HG03457 (cell line): ENCODE data around the gene PSMD12.
"Not testable (repeated sequence)": the region's sequence is repeated elsewhere in the genome, so short reads cannot be mapped to it uniquely, and the experiment has no call there.

Source experiments
- ATAC-seq: cut with Tn5 transposase; IDR thresholded peaks from one replicate; pipeline ENCODE4 v1.9.1; 2021; ENCODE audit warnings: moderate number of reproducible peaks; ENCODE audit not compliant: unreplicated experiment

Gene PSMD12

DNA sequence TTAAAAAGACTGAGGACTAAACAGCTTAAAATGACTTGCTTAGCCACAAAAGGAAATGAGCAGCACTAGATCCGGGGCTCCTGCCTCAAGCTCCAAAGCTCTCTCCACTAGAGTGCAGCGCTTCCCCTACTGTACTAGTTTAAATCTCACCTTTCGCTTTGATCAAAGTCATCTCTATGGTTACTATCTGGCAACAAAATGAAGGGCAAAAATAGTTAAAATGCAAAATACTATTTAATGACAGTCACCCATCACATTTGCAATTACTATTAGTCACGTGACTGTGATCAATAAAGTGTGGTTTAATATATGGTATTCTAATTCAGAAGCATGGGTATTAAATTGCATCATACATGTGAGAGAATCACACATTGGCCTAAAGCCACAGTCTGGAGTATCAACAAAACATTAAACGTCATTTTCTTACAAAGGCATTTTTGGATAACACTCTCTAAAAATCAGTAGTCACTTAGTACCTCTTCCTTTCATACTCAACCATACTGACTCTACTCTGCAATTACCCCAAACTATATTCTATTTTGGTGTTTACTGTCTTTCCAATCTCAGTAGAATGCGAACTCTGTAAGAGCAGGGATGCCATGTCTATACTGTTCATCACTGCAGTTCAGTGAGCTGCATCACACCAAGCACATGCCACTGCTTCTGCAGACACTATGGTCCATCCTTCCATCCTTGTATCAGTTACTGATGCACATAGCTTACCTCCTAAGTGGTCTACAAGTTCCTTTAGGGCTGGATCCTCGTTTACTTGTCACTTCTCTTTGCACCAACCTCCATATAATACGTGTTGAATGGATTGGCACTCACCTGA, 6.2 kb downstream of the PSMD12 start:
- no peak for ATAC-seq

DNA sequence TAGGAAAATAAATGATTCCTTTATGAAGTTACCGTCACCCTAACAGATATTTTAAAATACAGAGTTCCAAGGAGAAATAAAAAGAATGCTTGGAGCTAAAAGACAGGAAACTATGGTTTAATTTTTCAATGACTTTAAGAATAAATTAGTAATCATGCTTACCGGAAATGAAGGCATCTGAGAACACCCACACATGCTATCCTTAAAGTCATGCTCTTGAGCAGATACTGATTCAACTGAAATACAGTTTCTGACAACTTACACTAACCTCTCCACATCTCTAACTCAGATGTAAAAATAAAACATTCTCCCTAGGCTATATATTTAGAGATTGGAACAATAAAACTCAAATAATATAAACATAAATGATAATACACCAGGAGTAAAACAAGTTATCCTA, 7.8 kb downstream of the PSMD12 start:
- no peak for ATAC-seq

DNA sequence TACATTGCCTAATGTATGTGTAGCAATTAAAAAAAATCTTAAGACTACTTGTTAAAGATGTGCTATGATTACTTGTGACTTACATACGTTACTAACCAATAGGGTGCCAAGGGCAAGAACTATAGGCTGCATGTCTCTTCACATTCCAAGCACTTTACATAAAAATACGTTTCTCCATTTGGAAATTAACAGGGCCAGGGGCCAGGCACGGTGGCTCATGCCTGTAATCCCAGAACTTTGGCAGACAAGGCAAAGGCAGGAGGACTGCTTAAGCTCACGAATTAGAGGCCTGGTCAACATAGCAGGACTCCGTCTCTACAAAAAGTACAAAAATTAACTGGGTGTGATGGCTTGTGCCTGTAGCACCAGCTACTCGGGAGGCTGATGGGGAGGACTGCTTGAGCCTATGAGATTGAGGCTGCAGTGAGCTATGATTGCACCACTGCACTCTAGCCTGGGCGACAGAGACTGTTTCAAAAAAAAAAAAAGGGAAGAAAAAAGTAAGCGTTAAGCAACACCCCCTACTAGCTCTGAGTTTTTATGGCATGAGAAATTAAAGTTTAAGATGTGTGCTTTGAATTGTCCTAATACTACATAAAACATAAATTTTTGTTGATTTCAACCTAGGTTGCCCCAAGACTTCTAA, 12.3 kb downstream of the PSMD12 start:
- no peak for ATAC-seq

DNA sequence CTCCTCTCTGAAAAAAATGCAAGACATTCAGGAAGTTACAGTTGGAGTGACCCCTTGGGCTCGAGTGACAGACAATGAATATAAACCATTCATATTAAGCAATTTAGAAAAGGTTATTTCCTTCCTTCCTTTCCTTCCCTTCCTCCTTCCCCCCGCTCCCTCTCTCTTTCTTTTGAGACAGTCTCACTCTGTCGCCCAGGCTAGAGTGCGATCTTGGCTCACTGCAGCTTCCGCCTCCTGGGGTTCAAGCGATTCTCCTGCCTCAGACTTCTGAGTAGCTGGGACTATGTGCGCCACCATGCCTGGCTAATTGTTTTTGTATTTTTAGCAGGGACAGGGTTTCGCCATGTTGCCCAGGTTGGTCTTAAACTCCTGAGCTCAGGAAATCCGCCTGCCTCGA, 13.2 kb downstream of the PSMD12 start:
- ATAC-seq, result no peak

DNA sequence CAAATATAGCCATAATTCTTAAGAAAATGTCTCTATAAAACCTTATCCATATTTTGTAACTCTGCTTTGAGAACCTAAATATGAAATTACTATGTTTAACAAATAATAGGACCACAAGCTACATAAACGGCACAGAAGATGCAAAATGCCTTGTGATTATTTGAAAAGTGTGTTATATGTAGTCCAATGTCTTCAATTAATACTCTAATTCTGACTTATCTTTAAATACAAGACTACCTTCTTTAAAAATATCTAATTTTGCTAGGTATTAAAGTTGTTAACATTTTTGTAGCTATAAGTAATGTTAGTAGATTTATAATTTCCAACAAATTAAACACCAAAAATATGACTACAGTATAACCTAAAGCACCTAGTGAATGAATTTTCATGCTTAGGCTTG, 17.0 kb downstream of the PSMD12 start:
- ATAC-seq, result no peak

DNA sequence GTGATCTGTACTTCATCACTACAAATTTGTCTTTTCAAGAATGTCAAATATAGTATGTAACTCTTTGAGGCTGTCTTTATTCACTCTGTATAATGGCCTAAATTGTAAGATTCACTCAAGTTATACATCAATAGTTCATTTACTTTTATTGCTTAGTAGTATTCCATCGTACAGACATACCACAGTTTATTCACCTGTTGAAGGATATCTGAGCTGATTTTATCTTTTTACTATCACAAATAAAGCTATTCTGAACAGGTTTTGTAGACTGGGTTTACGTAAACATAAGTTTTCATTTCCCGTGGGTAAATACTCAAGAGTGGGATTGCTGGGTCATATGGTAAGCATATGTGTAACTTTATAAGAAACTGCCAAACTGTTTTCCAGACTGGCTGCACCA, 18.6 kb downstream of the PSMD12 start:
- ATAC-seq, result no peak

DNA sequence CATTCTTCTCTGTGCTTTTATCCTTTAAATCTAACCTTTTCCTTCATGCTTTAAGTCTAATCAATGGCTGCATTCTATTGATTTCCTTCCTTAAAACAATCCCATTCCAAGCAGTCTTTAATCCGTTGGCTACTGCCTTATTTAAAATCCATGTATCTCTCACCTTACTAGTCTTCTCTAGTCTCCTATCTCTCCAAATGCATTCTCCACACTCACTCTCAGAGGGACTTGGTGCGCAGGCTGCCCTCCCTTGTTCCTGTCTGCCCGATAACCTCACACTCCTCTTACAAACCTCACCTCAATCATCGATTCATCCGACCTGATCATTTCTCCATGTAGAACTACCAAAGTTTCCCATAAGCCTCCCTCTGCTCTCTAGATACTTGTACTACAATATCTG, 23.1 kb downstream of the PSMD12 start:
- ATAC-seq, result no peak

DNA sequence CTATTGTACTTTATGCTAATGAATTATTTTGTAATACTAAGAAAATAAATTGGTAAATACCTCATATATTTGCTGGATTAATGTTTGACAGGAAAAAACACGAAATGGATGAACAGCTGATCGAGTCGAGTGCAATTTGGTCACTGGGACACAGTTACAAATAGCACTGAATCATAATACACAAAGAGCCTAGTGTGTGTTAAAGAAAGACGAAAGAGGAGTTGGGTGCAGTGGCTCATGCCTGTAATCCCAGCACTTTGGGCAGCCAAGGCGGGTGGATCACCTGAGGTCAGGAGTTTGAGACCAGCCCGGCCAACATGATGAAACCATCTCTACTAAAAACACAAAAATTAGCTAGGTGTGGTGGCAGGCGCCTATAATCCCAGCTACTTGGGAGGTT, 28.0 kb downstream of the PSMD12 start:
- not testable (repeated sequence) for ATAC-seq

DNA sequence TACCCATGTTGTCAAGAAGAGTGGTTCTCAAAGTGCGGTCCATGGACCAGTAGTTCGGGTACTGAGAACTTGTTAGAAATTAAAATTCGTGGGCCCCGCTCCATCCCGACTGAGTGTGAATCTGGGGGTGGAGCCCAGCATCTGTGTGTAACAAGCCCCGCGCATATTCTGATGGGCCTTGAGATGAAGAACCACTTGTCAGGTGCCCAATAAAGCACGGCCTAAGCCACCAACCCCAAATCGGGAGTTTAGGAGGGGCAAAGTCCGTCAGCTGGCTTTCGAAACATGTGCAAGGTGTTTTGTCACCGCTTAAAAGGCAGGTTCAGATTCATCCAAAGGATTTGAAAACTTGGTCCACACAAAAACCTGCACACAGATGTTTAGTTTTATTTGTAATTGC, 29.5 kb downstream of the PSMD12 start:
- no peak for ATAC-seq

DNA sequence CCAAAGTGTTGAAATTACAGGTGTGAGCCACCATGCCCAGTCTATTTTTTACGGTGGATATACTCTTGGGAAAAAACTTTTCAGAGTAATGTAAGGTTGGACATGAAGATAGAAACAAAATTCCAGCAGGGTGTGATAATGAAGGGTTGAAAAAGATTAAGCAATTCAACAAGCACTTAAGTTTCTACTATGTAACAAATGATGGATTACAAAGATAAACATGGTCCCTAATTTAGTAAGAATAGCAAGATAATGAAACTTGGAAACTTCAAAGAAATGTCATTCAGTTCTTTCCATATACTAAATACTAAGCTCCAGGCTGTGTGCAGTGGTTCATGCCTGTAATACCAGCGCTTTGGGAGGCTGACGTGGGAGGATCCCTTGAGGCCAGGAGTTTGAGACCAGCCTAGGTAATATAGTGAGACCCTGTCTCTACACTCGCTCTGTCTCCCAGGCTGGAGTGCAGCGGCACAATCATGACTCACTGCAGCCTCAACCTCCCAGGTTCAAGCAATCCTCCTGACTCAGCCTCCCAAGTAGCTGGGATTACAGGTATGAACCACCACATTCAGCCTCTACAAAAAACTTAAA, 31.0 kb downstream of the PSMD12 start:
- no peak for ATAC-seq

DNA sequence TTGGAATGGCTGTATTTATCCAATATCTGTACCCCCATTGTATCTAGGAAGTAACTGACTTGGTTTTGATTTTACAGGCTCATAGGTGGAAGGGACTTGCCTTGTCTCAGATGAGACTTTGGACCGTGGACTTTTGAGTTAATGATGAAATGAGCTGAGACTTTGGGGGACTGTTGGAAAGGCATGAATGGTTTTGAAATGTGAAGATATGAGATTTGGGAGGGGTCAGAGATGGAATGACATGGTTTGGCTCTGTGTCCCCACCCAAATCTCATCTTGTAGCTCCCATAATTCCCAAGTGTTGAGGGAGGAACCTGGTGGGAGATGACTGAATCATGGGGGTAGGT, 34.2 kb downstream of the PSMD12 start:
- not testable (repeated sequence) for ATAC-seq

DNA sequence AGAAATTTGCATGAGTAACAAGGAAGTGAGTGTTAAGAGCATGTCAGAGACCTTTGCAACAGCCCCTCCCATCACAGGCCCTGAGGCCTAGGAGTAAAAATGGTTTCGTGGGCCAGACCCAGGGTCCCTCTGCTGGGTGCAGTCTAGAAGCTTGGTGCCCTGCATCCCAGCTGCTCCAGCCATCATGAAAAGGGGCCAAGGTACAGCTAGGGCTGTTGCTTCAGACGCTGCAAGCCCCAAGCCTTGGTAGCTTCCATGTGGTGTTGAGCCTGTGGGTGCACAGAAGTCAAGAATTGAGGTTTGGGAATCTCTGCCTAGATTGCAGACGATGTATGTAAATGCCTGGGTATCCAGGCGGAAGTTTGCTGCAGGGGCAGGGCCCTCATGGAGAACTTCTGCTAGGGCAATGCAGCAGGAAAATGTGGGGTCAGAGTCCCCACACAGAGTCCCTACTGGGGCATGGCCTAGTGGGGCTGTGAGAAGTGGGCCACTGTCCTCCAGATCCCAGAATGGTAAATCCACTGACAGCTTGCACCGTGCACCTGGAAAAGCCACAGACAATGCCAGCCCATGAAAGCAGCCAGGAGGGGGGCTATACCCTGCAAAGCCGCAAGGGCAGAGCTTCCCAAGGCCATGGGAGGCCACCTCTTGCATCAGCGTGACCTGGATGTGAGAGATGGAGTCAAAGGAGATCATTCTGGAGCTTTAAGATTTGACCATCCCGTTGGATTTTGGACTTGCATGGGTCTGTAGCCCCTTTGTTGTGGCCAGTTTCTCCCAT, 34.8 kb downstream of the PSMD12 start:
- ATAC-seq, result not testable (repeated sequence)

DNA sequence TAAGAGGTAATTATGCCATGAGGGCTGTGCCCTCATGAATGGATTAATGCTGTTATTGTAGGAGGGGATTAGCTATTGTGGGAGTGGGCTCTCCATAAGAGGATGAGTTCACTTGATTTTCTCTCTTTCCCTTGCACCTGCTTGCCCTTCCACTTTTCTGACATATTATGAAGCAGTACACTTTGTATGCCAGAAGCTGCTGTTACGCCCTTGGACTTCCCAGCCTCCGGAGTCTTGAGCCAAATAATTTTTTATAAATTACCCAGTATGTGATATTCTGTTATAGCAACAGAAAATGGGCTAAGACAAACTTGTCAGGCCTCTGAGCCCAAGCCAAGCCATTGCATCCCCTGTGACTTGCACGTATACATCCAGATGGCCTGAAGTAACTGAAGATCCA, 38.4 kb downstream of the PSMD12 start:
- ATAC-seq, result no peak

DNA sequence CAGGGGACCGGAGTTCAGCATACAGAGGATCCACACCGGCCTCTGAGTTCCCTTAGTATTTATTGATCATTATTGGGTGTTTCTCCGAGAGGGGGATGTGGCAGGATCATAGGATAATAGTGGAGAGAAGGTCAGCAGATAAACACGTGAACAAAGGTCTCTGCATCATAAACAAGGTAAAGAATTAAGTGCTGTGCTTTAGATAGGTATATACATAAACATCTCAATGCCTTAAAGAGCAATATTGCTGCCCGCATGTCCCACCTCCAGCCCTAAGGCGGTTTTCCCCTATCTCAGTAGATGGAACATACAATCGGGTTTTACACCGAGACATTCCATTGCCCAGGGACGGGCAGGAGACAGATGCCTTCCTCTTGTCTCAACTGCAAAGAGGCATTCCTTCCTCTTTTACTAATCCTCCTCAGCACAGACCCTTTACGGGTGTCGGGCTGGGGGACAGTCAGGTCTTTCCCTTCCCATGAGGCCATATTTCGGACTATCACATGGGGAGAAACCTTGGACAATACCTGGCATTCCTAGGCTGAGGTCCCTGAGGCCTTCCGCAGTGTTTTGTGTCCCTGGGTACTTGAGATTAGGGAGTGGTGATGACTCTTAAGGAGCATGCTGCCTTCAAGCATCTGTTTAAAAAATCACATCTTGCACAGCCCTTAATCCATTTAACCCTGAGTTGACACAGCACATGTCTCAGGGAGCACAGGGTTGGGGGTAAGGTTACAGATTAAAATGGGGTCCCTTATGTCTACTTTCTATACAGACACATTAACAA, 39.2 kb downstream of the PSMD12 start:
- not testable (repeated sequence) for ATAC-seq

DNA sequence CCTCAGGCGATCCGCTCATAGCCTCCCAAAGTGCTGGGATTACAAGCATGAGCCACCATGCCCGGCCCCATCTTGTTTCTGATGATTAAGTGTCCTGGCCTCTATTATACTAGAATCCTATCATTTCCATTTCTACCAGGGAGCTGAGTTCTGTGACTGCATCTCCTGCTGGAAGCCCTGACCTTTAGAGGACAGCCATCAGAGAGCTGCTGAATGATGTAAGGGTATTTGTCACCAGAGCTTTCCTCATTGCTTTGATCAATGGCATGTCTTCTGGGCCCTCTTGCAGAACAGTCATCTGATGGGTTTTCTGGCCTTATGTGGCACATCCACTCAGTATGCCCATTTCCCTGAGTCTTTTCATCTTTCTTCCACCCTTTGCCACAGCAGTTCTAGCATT, 39.9 kb downstream of the PSMD12 start:
- no peak for ATAC-seq

DNA sequence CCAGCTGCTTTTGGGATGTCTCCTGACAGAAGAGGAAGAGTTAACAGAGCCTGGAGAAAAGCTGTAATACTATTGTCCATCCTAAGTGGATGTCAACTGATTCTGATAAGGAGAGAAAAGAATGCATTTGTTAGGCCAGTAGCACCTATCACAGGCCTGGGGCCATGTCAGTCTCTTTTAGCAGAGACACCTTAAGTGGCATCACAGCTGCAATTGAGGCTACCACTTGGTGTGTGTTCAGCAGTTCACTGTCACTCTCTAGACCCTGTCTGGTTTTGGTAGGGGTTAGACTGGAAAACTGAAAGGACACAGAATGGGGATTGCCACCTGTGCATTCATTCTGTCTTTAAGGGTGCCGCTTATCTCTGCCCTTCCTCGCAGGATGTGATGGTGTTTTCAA, 42.0 kb downstream of the PSMD12 start:
- ATAC-seq, result no peak

DNA sequence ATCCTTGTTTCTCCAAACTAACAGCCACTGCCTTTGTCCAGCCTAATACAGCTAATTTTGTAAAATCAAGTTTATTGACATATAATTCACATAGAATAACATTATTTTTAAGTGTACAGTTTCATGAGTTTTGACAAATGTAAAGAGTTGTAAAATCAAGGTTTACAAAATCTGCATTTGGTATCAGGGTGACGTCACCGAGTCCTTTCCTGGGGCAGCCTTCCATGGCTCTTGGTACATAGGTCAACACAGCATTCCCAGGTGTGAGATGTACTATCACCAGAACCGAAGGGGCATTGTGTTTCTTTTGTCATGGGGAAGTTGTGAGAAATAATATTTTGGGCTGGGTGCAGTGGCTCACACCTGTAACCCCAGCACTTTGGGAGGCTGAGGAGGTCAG, 42.9 kb downstream of the PSMD12 start:
- ATAC-seq, result no peak

DNA sequence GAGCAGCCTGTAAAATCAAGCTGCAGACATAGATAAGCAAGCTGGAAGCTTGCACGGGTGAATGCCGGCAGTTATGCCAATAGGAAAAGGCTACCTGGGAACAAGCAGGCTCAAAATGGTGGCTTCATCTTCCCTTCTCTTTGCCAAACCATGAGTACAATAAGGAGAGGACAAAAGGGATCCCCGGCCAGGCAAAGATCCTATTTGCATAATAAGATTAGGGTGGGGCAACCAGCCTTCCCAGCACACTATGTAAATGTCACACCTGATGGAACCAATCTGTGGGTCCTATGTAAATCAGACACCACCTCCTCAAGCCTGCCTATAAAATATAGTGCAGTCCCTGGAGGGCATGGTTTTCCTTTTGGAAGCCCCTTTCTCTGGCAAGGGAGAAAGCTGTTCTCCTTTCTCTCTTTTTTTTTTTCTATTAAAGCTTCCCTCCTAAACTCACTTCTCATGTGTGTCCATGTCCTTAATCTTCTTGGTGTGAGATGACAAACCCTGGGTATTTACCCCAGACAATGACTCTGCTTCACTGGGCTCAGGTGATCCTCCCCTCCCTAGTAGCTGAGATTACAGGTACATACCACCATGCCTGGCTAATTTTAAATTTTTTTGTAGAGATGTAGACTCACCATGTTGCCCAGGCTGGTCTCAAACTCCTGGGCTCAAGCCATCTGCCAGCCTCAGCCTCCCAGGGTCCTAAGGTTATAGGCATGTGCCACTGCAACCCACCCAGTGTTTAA, 44.2 kb downstream of the PSMD12 start:
- no peak for ATAC-seq

DNA sequence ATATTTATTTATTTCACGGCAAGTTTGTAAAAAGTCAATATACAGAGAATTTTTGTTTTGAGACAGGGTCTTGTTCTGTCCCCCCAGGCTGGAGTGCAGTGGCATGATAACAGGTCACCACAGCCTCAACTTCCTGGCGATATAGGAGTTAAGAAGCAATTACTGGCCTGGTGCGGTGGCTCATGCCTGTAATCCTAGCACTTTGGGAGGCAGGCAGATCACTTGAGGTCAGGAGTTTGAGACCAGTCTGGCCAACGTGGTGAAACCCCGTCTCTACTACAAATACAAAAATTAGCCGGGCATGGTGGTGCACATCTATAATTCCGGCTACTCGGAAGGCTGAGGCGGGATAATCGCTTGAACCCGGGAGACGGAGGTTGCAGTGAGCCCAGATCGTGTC, 44.9 kb downstream of the PSMD12 start:
- not testable (repeated sequence) for ATAC-seq

DNA sequence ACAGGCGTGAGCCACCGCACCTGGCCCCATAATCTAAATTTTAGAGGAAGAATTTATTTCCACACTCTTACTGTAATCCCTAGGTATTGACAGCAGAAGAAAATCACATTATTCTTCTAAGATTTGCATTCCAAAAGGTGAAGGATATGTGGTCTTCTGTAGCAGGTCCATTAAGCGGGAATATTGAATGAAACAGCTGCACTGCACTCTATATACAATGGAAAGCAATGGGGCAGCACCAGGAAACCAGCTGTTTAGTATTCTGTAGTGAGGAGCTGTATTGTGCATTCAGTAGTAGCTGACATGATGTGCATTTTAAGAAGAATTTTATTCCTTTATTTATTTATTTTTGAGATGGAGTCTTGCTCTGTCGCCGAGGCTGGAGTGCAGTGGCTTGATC, 49.6 kb downstream of the PSMD12 start:
- no peak for ATAC-seq
